DOHH2 (cell line): ENCODE measurements around the gene SMIM21.

Experiments used
- H3F3A ChIP-seq: fragments of 200-600 bp; sonication (generic), shearing (Covaris generic); 2 replicates; pipeline ENCODE4 v1.6.0; 2016; ENCODE audit warnings: antibody characterized with exemption, mild to moderate bottlenecking; ENCODE audit not compliant: control insufficient read depth, insufficient read depth
- H3K27ac ChIP-seq: fragments of 200-600 bp; sonication (generic); 2 replicates; pipeline ENCODE4 v1.5.1; 2014; ENCODE audit warnings: low read depth, mild to moderate bottlenecking, low read length, moderate library complexity
- H3K27me3 ChIP-seq: fragments of 200-600 bp; sonication (generic); 2 replicates; pipeline ENCODE4 v1.6.1; 2014; ENCODE audit warnings: mild to moderate bottlenecking, low read length, mixed read lengths; ENCODE audit not compliant: control insufficient read depth
- H3K36me3 ChIP-seq: fragments of 200-600 bp; sonication (generic); 2 replicates; pipeline ENCODE4 v1.6.1; 2014; ENCODE audit warnings: mild to moderate bottlenecking, low read length, moderate library complexity, mixed read lengths; ENCODE audit not compliant: control insufficient read depth
- H3K4me1 ChIP-seq: fragments of 200-600 bp; sonication (generic); 2 replicates; pipeline ENCODE4 v1.6.1; 2014; ENCODE audit warnings: mild to moderate bottlenecking, low read length, mixed read lengths; ENCODE audit not compliant: control insufficient read depth
- H3K4me2 ChIP-seq: fragments of 200-600 bp; sonication (generic); 2 replicates; pipeline ENCODE4 v1.6.0; 2014; ENCODE audit warnings: mild to moderate bottlenecking, low read length, moderate library complexity
- H3K4me3 ChIP-seq: fragments of 200-600 bp; sonication (generic); 2 replicates; pipeline ENCODE4 v1.5.1; 2014; ENCODE audit warnings: mild to moderate bottlenecking, low read length, mixed read lengths
- H3K79me2 ChIP-seq: fragments of 200-600 bp; sonication (generic); 2 replicates; pipeline ENCODE4 v1.6.1; 2014; ENCODE audit warnings: mild to moderate bottlenecking, low read length, mixed read lengths; ENCODE audit not compliant: control insufficient read depth
- H3K9me2 ChIP-seq: fragments of 200-600 bp; sonication (generic); replicated peaks from 2 replicates; pipeline ENCODE4 v1.6.1; 2014; ENCODE audit warnings: mild to moderate bottlenecking, low read length, mixed read lengths; ENCODE audit not compliant: control insufficient read depth
- H3K9me3 ChIP-seq: fragments of 200-600 bp; sonication (generic); 2 replicates; pipeline ENCODE4 v1.6.1; 2014; ENCODE audit warnings: antibody characterized with exemption, low read length, mixed read lengths; ENCODE audit not compliant: control insufficient read depth, insufficient read depth
- H4K20me1 ChIP-seq: fragments of 200-600 bp; sonication (generic); 2 replicates; pipeline ENCODE4 v1.6.0; 2014; ENCODE audit warnings: low read depth, mild to moderate bottlenecking, antibody characterized with exemption, low read length, moderate library complexity; ENCODE audit not compliant: control insufficient read depth, insufficient read depth
- EZH2phosphoT487 ChIP-seq: fragments of 200-600 bp; sonication (generic); IDR thresholded peaks from 2 replicates; pipeline ENCODE4 v1.6.1; 2017; ENCODE audit warnings: borderline replicate concordance, mild to moderate bottlenecking, antibody characterized with exemption, low read length, moderate library complexity, mixed read lengths
- TF ChIP-seq, protein P1 (sequence below): fragments of 200-600 bp; sonication (generic); IDR thresholded peaks from one replicate; pipeline ENCODE4 v1.5.1; 2014; ENCODE audit warnings: antibody characterized with exemption, mild to moderate bottlenecking, low read depth, low read length; ENCODE audit not compliant: poor library complexity, severe bottlenecking

Gene SMIM21

GRCh38 chr18:75362435-75362834, 65.1 kb downstream of the SMIM21 start:
- H3K27me3 ChIP-seq: no peaks in the 10 kb centered on the region
- TF ChIP-seq, protein P1, sequence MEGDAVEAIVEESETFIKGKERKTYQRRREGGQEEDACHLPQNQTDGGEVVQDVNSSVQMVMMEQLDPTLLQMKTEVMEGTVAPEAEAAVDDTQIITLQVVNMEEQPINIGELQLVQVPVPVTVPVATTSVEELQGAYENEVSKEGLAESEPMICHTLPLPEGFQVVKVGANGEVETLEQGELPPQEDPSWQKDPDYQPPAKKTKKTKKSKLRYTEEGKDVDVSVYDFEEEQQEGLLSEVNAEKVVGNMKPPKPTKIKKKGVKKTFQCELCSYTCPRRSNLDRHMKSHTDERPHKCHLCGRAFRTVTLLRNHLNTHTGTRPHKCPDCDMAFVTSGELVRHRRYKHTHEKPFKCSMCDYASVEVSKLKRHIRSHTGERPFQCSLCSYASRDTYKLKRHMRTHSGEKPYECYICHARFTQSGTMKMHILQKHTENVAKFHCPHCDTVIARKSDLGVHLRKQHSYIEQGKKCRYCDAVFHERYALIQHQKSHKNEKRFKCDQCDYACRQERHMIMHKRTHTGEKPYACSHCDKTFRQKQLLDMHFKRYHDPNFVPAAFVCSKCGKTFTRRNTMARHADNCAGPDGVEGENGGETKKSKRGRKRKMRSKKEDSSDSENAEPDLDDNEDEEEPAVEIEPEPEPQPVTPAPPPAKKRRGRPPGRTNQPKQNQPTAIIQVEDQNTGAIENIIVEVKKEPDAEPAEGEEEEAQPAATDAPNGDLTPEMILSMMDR: no peak
- TF ChIP-seq EZH2phosphoT487: no peak
- no peak overlapping the region for H3K4me3 ChIP-seq
- H3K27ac ChIP-seq: no peak overlapping the region
- H3K36me3 ChIP-seq: no peaks in the 10 kb centered on the region
- H3K4me1 ChIP-seq: no peaks in the 10 kb centered on the region
- H3K4me2 ChIP-seq: no peak overlapping the region
- H3K79me2 ChIP-seq: no peaks in the 10 kb centered on the region
- H3F3A ChIP-seq: no peaks in the 10 kb centered on the region
- no peaks in the 10 kb centered on the region for H3K9me2 ChIP-seq
- no peaks in the 10 kb centered on the region; the same call in 1 of the 2 replicates for H3K9me3 ChIP-seq
- no peaks in the 10 kb centered on the region for H4K20me1 ChIP-seq

DNA sequence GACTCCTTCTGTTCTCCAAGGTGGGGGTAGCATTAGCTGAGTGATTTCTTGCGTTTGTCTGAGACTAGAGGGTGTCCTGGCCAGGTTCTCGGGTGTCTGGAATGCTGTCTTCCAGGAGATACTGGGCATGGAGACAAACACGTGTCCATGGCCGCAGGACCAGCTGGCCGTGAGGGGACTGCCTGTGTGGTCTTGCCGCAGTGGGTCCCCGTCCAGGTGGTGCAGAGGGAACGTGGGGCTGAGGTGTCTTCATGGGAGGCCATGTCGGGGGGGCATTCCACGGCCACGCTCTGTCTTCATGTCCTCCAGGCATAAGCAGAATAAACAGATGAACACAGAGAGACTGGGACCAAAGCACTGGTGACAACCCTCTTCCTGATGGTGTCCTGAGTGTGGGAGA, 66.6 kb downstream of the SMIM21 start:
- TF ChIP-seq, protein P1: no peak
- TF ChIP-seq EZH2phosphoT487: no peak
- no peaks in the 10 kb centered on the region for H3K9me2 ChIP-seq

GRCh38 chr18:75360215-75360614, 67.3 kb downstream of the SMIM21 start:
- TF ChIP-seq EZH2phosphoT487: no peak
- TF ChIP-seq, protein P1: no peak
- no peak overlapping the region for H3K4me3 ChIP-seq
- no peak overlapping the region for H3K4me2 ChIP-seq
- no peaks in the 10 kb centered on the region for H3K9me2 ChIP-seq
- H3K9me3 ChIP-seq: no peaks in the 10 kb centered on the region; the same call in 1 of the 2 replicates
- H3K27me3 ChIP-seq: no peaks in the 10 kb centered on the region
- H3K4me1 ChIP-seq: no peaks in the 10 kb centered on the region
- H3K27ac ChIP-seq: no peak overlapping the region
- H3F3A ChIP-seq: no peaks in the 10 kb centered on the region
- H4K20me1 ChIP-seq: no peaks in the 10 kb centered on the region
- no peaks in the 10 kb centered on the region for H3K79me2 ChIP-seq
- no peaks in the 10 kb centered on the region for H3K36me3 ChIP-seq

More for the DNA sequence above, 66.6 kb downstream of the SMIM21 start:
- no peaks in the 10 kb centered on the region for H3F3A ChIP-seq
- H3K4me1 ChIP-seq: no peaks in the 10 kb centered on the region
- no peaks in the 10 kb centered on the region; the same call in 1 of the 2 replicates for H3K9me3 ChIP-seq
- no peak overlapping the region for H3K4me2 ChIP-seq
- H4K20me1 ChIP-seq: no peaks in the 10 kb centered on the region
- H3K27ac ChIP-seq: no peak overlapping the region
- no peak overlapping the region for H3K4me3 ChIP-seq
- H3K79me2 ChIP-seq: no peaks in the 10 kb centered on the region
- H3K36me3 ChIP-seq: no peaks in the 10 kb centered on the region
- no peaks in the 10 kb centered on the region for H3K27me3 ChIP-seq
